KOPT-K1 (cell line): ENCODE data around the gene NPIPB8.
"Not testable (repeated sequence)": the region's sequence is repeated elsewhere in the genome, so short reads cannot be mapped to it uniquely, and the experiment has no call there.

Source experiments
- H3K27ac ChIP-seq: fragments of 200-600 bp; sonication (generic); 2 replicates; pipeline ENCODE4 v1.5.1; 2016; ENCODE audit warnings: antibody characterized with exemption, mild to moderate bottlenecking, low read depth, low read length; ENCODE audit not compliant: poor library complexity, severe bottlenecking
- H3K36me3 ChIP-seq: fragments of 200-600 bp; sonication (generic); 2 replicates; pipeline ENCODE4 v1.5.1; 2017; ENCODE audit warnings: antibody characterized with exemption, mild to moderate bottlenecking, low read length, moderate library complexity; ENCODE audit not compliant: insufficient read depth
- H3K9me3 ChIP-seq: fragments of 200-600 bp; sonication (generic); 2 replicates; pipeline ENCODE4 v1.5.1; 2017; ENCODE audit warnings: antibody characterized with exemption, low read length, mild to moderate bottlenecking; ENCODE audit not compliant: insufficient read depth, poor library complexity, severe bottlenecking

NPIPB8 gene

GRCh38 chr16:28639959-28640358, 2.1 kb downstream of the NPIPB8 start:
- not testable (repeated sequence) for H3K9me3 ChIP-seq, H3K36me3 ChIP-seq, H3K27ac ChIP-seq

DNA sequence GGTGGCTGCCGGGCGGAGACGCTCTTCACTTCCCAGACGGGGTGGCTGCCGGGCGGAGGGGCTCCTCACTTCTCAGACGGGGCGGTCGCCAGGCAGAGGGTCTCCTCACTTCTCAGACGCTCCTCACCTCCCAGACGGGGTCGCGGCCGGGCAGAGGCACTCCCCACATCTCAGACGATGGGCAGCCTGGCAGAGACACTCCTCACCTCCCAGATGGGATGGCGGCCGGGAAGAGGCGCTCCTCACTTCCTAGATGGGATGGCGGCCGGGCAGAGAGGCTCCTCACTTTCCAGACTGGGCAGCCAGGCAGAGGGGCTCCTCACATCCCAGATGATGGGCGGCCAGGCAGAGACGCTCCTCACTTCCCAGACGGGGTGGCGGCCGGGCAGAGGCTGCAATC, 28.4 kb downstream of the NPIPB8 start:
- not testable (repeated sequence) for H3K36me3 ChIP-seq, H3K9me3 ChIP-seq, H3K27ac ChIP-seq

GRCh38 chr16:28667480-28667879, 29.6 kb downstream of the NPIPB8 start:
- not testable (repeated sequence) for H3K27ac ChIP-seq, H3K36me3 ChIP-seq, H3K9me3 ChIP-seq

DNA sequence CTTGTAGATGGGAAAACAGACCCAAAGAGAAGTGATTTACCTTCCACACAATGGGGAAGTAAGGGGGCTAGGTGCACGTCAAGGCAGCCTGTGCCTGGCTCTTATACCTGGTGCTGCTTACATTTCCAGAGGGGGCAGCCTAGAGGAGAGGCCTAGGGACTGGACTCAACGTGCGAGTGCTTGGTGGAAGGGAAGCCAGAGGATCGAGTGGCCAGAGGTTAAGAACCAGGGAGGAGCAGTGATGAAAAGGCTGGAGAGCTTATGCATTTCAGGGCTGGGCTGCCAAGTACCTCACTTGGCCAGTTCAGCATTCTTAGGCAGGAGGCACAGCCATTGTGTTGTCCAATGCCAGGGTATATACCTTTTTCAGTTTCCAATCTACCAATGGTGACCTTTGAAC, 30.3 kb downstream of the NPIPB8 start:
- not testable (repeated sequence) for H3K36me3 ChIP-seq, H3K9me3 ChIP-seq, H3K27ac ChIP-seq

- not testable (repeated sequence) for H3K36me3 ChIP-seq, H3K27ac ChIP-seq, H3K9me3 ChIP-seq
Measured at GRCh38 chr16:28688327-28688952, 50.6 kb downstream of the NPIPB8 start.

GRCh38 chr16:28689425-28689824, 51.6 kb downstream of the NPIPB8 start:
- H3K27ac ChIP-seq, H3K36me3 ChIP-seq, H3K9me3 ChIP-seq: not testable (repeated sequence)

- H3K27ac ChIP-seq, H3K36me3 ChIP-seq, H3K9me3 ChIP-seq: not testable (repeated sequence)
Measured at GRCh38 chr16:28691722-28692121, 53.9 kb downstream of the NPIPB8 start.

DNA sequence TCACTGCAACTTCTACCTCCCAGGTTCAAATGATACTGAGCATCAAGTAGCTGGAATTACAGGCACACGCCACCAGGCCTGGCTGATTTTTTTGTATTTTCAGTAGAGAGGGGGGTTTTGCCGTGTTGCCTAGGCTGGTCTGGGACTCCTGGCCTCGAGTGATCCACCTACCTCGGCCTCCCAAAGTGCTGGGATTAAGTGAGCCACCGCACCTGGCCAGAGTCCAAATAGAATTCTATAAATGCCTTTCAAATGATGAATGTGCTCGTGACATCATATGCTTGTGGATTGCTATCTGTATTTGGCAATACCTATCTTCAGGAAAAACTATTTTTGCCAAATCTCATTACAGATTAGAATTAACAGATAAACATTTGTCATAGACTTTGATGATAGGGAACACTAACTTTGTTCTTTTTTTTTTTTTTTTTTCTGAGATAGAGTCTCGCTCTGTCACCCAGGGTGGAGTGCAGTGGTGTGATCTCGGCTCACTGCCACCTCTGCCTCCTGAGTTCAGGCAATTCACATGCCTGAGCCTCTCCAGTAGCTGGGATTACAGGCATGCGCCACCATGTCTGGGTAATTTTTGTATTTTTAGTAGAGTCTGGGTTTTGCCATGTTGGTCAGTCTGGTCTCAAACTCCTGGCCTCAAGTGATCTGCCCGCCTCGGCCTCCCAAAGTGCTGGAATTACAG, 55.5 kb downstream of the NPIPB8 start:
- H3K36me3 ChIP-seq, H3K9me3 ChIP-seq, H3K27ac ChIP-seq: not testable (repeated sequence)

DNA sequence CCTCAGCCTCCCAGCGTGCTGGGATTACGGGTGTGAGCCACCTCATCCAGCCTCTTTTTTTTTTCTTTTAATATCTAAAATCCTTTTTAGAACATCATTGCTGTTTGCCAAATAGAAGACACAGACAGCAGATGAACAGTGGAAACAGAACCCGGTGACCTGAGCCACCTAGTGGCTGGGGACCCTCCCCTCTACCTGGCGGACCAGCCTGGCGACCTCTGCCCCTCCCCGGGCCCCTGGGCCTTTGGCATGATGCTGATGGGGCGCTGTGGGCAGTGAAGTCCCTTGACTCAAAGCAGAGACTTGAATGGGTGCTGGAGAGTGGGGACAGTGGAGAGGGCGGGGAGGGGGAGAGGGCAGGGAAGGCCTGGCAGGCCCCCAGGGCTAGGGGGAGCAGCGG, 61.9 kb downstream of the NPIPB8 start:
- not testable (repeated sequence) for H3K9me3 ChIP-seq, H3K36me3 ChIP-seq, H3K27ac ChIP-seq

- H3K27ac ChIP-seq, H3K36me3 ChIP-seq, H3K9me3 ChIP-seq: not testable (repeated sequence)
Measured at GRCh38 chr16:28700349-28700748, 62.5 kb downstream of the NPIPB8 start.

DNA sequence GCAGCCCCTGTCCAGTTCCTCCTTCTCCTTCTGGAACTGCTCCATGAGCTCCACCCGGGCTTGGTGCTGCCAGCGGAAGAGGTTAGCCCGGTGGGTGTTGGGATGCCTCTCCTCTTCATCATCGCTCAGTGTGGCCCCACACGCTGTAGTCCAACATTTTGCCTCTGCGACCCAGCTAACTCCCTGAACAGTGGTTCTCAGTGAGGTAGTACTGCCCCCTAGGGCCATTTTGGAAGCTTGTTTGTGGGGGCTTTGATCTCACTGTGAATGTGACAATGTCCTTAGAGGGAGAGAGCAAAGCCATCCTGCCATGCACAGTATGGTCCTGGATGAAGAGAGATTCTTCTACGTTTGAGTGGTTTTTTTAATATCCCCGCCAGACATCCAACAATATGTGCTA, 63.5 kb downstream of the NPIPB8 start:
- H3K9me3 ChIP-seq, H3K27ac ChIP-seq, H3K36me3 ChIP-seq: not testable (repeated sequence)

- H3K9me3 ChIP-seq, H3K27ac ChIP-seq, H3K36me3 ChIP-seq: not testable (repeated sequence)
Measured at GRCh38 chr16:28704246-28704645, 66.4 kb downstream of the NPIPB8 start.
